A549 (cell line): ENCODE data around the gene FNDC1. TPM values are rescaled to one million over a fixed set of nuclear protein-coding genes. Genes with fewer than 3 reads are reported as not detected.

Experiments
- ATAC-seq, 2 experiments: fragments of 200-7000 bp in 1 of 2; fragments of >200 bp in 1 of 2; cut with Nextera tagmentation in 1 of 2; cut with Tn5 transposase in 1 of 2; 3 replicates each; pipeline versions ENCODE4 v1.8.0 to v1.9.1; 2018 to 2020; ENCODE audit warnings: mild to moderate bottlenecking in 1 of 2, moderate library complexity in 1 of 2
- CTCF ChIA-PET: fragments of 300-600 bp; sonication (Branson Sonifier 250); formaldehyde crosslinking; extraction: SDS; loops from one replicate; lab custom pipeline; 2021; ENCODE audit warnings: antibody characterized with exemption, inconsistent platforms; lab: Yijun Ruan, JAX
- POLR2A ChIA-PET: fragments of 350-600 bp; formaldehyde crosslinking; extraction: SDS; loops from one replicate; lab custom pipeline; 2021; ENCODE audit warnings: antibody characterized with exemption, inconsistent platforms; lab: Yijun Ruan, JAX
- DNase-seq, 2 experiments: peaks; one replicate each; pipeline versions ENCODE4 v3.0.0 to v3.0.0-alpha.2; 2011 to 2016; ENCODE audit warnings: low read depth in 1 of 2, low spot score in 1 of 2
- FAIRE-seq: peaks from 2 replicates; lab custom pipeline; 2011; peaks lifted over from hg19 to GRCh38; lab: Jason Lieb, UNC
- H3K27ac ChIP-seq, 2 experiments: fragments of >200 bp; sonication (Bioruptor Twin); formaldehyde crosslinking; 3 replicates each; pipeline ENCODE4 v1.5.1; 2016 to 2017
- H3K4me1 ChIP-seq: fragments of >200 bp; sonication (Bioruptor Twin); formaldehyde crosslinking; 3 replicates; pipeline ENCODE4 v1.6.1; 2016
- H3K4me2 ChIP-seq: fragments of >200 bp; sonication (Bioruptor Twin); formaldehyde crosslinking; 3 replicates; pipeline ENCODE4 v1.6.1; 2016
- H3K4me3 ChIP-seq: fragments of >200 bp; sonication (Bioruptor Twin); formaldehyde crosslinking; 3 replicates; pipeline ENCODE4 v1.5.1; 2016
- H3K9me3 ChIP-seq: fragments of >200 bp; sonication (Bioruptor Twin); formaldehyde crosslinking; 3 replicates; pipeline ENCODE4 v1.6.1; 2016
- CBX8 ChIP-seq: fragments of 200-600 bp; sonication (generic); IDR thresholded peaks from 2 replicates; pipeline ENCODE4 v1.6.1; 2016
- CEBPB ChIP-seq, 2 experiments: fragments of >200 bp in 1 of 2; sonication (Bioruptor Twin) in 1 of 2; formaldehyde crosslinking in 1 of 2; IDR thresholded peaks; 2 replicates each; pipeline ENCODE4 v1.6.1; 2012 to 2016
- E2F6 ChIP-seq: IDR thresholded peaks from 2 replicates; pipeline ENCODE4 v1.6.1; 2012; ENCODE audit warnings: low read depth, borderline replicate concordance
- ELK1 ChIP-seq: fragments of 150-350 bp; IDR thresholded peaks from 2 replicates; pipeline ENCODE4 v1.6.1; 2014; ENCODE audit warnings: low read depth, mild to moderate bottlenecking, low read length
- ESRRA ChIP-seq: fragments of 150-350 bp; IDR thresholded peaks from 2 replicates; pipeline ENCODE4 v1.6.1; 2014; ENCODE audit warnings: mild to moderate bottlenecking, low read length, borderline replicate concordance
- FOSB ChIP-seq: fragments of 250-450 bp; sonication (Bioruptor Pico); IDR thresholded peaks from 2 replicates; pipeline ENCODE4 v1.5.0; 2020; ENCODE audit warnings: mild to moderate bottlenecking, moderate library complexity
- FOSL2 ChIP-seq, 2 experiments: fragments of 450-650 bp in 1 of 2; fragments of >200 bp in 1 of 2; sonication (Bioruptor Twin) in 1 of 2; formaldehyde crosslinking; IDR thresholded peaks; 2 replicates each; pipeline versions ENCODE4 v1.5.0 to v1.6.1; 2016 to 2020; ENCODE audit warnings: mild to moderate bottlenecking in 1 of 2, moderate library complexity in 1 of 2
- HMGXB4 ChIP-seq: fragments of 250-450 bp; sonication (Bioruptor Pico); IDR thresholded peaks from 2 replicates; pipeline ENCODE4 v1.5.0; 2021; ENCODE audit warnings: mild to moderate bottlenecking, moderate library complexity, borderline replicate concordance
- HOXA7 ChIP-seq: fragments of 250-450 bp; sonication (Bioruptor Pico); IDR thresholded peaks from 2 replicates; pipeline ENCODE4 v1.5.0; 2020; ENCODE audit warnings: mild to moderate bottlenecking, moderate library complexity
- KDM1A ChIP-seq: fragments of 200-600 bp; sonication (generic); IDR thresholded peaks from 2 replicates; pipeline ENCODE4 v1.6.1; 2016; ENCODE audit warnings: low read depth, mild to moderate bottlenecking
- MYC ChIP-seq: IDR thresholded peaks from 2 replicates; pipeline ENCODE4 v1.6.1; 2012; ENCODE audit warnings: mild to moderate bottlenecking, inconsistent platforms, low read length, improper control_type of control experiment, borderline replicate concordance
- NFE2L2 ChIP-seq: fragments of 150-350 bp; conservative IDR thresholded peaks from 2 replicates; pipeline ENCODE4 v1.6.1; 2014; ENCODE audit warnings: low read length
- NR3C1 ChIP-seq: fragments of >200 bp; sonication (Bioruptor Twin); formaldehyde crosslinking; IDR thresholded peaks from 3 replicates; pipeline ENCODE4 v1.6.1; 2017
- REST ChIP-seq: fragments of 200-600 bp; sonication (generic); IDR thresholded peaks from 2 replicates; pipeline ENCODE4 v1.6.1; 2016; ENCODE audit warnings: antibody characterized with exemption, mild to moderate bottlenecking, moderate library complexity
- SREBF2 ChIP-seq: fragments of 450-650 bp; IDR thresholded peaks from 2 replicates; pipeline ENCODE4 v1.6.1; 2014; ENCODE audit warnings: mild to moderate bottlenecking, moderate library complexity
- TFCP2L1 ChIP-seq: fragments of 250-450 bp; sonication (Bioruptor Pico); IDR thresholded peaks from 2 replicates; pipeline ENCODE4 v1.5.0; 2021; ENCODE audit warnings: mild to moderate bottlenecking
- TP53 ChIP-seq: fragments of 250-450 bp; sonication (Bioruptor Pico); IDR thresholded peaks from 2 replicates; pipeline ENCODE4 v1.5.0; 2021; ENCODE audit warnings: mild to moderate bottlenecking, moderate library complexity
- ZNF302 ChIP-seq: fragments of 250-450 bp; sonication (Bioruptor Pico); IDR thresholded peaks from 2 replicates; pipeline ENCODE4 v1.9.0; 2021; ENCODE audit warnings: inconsistent platforms, mild to moderate bottlenecking, moderate library complexity
- ZSCAN20 ChIP-seq: fragments of 250-450 bp; sonication (Bioruptor Pico); IDR thresholded peaks from 2 replicates; pipeline ENCODE4 v1.8.0; 2022; ENCODE audit warnings: mild to moderate bottlenecking, moderate library complexity
- WGBS: methylation state at CpG from one replicate; pipeline ENCODE4 v1.1.6; 2017; ENCODE audit errors: missing lambda C conversion rate; 5-methylcytosine and 5-hydroxymethylcytosine counted together
- polyA plus RNA-seq, 4 experiments: library from polyadenylated mRNA; depleted of rRNA in 3 of 4; stranded (reverse); fragments of >200 nt; fragmentation: RNase III in 1 of 4; extraction: RNeasy Plus Mini Kit Qiagen cat#74134 plus additional on column Dnase treatment in 1 of 4; gene quantifications; 2 replicates in 3 of 4; 3 replicates in 1 of 4; pipeline ENCODE4 v1.2.3, GENCODE V29; 2011 to 2017
- TF ChIP-seq, protein P1 (sequence below): IDR thresholded peaks from 2 replicates; pipeline ENCODE4 v1.6.1; 2012
- TF ChIP-seq, protein P2 (sequence below): IDR thresholded peaks from 2 replicates; pipeline ENCODE4 v1.6.1; 2012

FNDC1 gene
- polyA plus RNA-seq, 2 of the 4 experiments (the other 2 are of a cell fraction) = 0.01 TPM; not detected in 1

DNA sequence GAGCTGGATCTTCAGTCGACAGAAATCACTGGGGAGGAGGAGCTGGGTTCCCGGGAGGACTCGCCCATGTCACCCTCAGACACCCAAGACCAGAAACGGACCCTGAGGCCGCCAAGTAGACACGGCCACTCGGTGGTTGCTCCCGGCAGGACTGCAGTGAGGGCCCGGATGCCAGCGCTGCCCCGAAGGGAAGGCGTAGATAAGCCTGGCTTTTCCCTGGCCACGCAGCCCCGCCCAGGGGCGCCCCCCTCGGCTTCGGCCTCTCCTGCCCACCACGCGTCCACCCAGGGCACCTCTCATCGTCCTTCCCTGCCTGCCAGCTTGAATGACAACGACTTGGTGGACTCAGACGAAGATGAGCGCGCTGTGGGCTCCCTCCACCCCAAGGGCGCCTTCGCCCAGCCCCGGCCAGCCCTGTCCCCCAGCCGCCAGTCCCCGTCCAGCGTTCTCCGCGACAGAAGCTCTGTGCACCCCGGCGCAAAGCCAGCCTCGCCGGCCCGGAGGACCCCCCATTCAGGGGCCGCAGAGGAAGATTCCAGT is 63.0 kb downstream of the FNDC1 start (continued):
- TF ChIP-seq, protein P1, sequence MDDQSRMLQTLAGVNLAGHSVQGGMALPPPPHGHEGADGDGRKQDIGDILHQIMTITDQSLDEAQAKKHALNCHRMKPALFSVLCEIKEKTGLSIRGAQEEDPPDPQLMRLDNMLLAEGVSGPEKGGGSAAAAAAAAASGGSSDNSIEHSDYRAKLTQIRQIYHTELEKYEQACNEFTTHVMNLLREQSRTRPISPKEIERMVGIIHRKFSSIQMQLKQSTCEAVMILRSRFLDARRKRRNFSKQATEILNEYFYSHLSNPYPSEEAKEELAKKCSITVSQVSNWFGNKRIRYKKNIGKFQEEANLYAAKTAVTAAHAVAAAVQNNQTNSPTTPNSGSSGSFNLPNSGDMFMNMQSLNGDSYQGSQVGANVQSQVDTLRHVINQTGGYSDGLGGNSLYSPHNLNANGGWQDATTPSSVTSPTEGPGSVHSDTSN = no peak
- no peak for TF ChIP-seq TP53 (CRISPR knock-in tag)

DNA sequence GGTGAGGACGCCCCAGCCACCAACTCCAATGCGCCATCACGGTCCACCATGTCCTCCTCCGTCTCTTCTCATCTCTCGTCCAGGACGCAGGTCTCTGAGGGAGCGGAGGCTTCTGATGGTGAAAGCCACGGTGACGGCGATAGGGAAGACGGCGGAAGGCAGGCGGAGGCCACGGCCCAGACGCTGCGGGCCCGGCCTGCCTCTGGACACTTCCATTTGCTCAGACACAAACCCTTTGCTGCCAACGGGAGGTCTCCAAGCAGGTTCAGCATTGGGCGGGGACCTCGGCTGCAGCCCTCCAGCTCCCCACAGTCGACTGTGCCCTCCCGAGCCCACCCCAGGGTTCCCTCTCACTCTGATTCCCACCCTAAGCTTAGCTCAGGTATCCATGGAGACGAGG is 63.6 kb downstream of the FNDC1 start:
- FAIRE-seq (no peak), ATAC-seq (no peak), DNase-seq (no peak)
- WGBS = 57% methylated on average over 17 of the region's 23 CpGs
- no peaks in the 10 kb centered on the region for H3K4me1 ChIP-seq
- no peak overlapping the region for H3K4me3 ChIP-seq
- ChIA-PET CTCF (interaction anchor here (0.6 kb wide), 1 partner anchor 20 kb away, joined by 3 read pairs; no protein-coding TSS in a partner anchor), POLR2A (no interaction called here)
- H3K27ac ChIP-seq = no peak overlapping the region
- no peak for TF ChIP-seq ELK1
- TF ChIP-seq, protein P1 = no peak
- no peak for TF ChIP-seq HOXA7
- TF ChIP-seq ESRRA = no peak
- TF ChIP-seq E2F6 = no peak
- no peaks in the 10 kb centered on the region for H3K9me3 ChIP-seq
- H3K4me2 ChIP-seq = no peak overlapping the region

GRCh38 chr6:159233365-159234101 is 64.3 kb downstream of the FNDC1 start:
- POLR2A ChIA-PET = no interaction called here
- TF ChIP-seq HMGXB4 (CRISPR knock-in tag) (no peak), SREBF2 (no peak), MYC (no peak), HOXA7 (no peak), KDM1A (no peak), TFCP2L1 (CRISPR knock-in tag) (no peak), NR3C1 (no peak), ZSCAN20 (CRISPR knock-in tag) (no peak), CEBPB (IDR thresholded peaks at IDR 0.05) (no peak), FOSB (CRISPR knock-in tag) (no peak), ZNF302 (no peak), REST (no peak), FOSL2 (IDR thresholded peaks at IDR 0.05) (no peak), FOSL2 (CRISPR knock-in tag; IDR thresholded peaks at IDR 0.05) (no peak), NFE2L2 (no peak), CBX8 (no peak), ELK1 (no peak)
- TF ChIP-seq, protein P2, sequence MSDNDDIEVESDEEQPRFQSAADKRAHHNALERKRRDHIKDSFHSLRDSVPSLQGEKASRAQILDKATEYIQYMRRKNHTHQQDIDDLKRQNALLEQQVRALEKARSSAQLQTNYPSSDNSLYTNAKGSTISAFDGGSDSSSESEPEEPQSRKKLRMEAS = no peak

More at GRCh38 chr6:159233365-159234101, 64.3 kb downstream of the FNDC1 start:
- Histone ChIP-seq H3K4me2 (no peak overlapping the region), H3K27ac (no peak overlapping the region), H3K9me3 (no peaks in the 10 kb centered on the region), H3K4me3 (no peak overlapping the region), H3K4me1 (no peaks in the 10 kb centered on the region)
- DNase-seq = no peak
- CTCF ChIA-PET = interaction anchor here (1.3 kb wide), 1 partner anchor 421 kb away, joined by 3 read pairs; no protein-coding TSS in a partner anchor
- WGBS = 84% methylated on average over 9 of the region's 66 CpGs
- FAIRE-seq = no peak
- ATAC-seq = no peak
